ENCODE results near the gene HNRNPLL. TPM values are rescaled to one million over a fixed set of nuclear protein-coding genes. Genes with fewer than 3 reads are reported as not detected.

HNRNPLL gene
- total and polyA plus RNA-seq, 2 of the 8 experiments (the other 6 are each of a cell fraction or from before 2014, with no cell fraction given) = 18.6 to 69.3 TPM

DNA sequence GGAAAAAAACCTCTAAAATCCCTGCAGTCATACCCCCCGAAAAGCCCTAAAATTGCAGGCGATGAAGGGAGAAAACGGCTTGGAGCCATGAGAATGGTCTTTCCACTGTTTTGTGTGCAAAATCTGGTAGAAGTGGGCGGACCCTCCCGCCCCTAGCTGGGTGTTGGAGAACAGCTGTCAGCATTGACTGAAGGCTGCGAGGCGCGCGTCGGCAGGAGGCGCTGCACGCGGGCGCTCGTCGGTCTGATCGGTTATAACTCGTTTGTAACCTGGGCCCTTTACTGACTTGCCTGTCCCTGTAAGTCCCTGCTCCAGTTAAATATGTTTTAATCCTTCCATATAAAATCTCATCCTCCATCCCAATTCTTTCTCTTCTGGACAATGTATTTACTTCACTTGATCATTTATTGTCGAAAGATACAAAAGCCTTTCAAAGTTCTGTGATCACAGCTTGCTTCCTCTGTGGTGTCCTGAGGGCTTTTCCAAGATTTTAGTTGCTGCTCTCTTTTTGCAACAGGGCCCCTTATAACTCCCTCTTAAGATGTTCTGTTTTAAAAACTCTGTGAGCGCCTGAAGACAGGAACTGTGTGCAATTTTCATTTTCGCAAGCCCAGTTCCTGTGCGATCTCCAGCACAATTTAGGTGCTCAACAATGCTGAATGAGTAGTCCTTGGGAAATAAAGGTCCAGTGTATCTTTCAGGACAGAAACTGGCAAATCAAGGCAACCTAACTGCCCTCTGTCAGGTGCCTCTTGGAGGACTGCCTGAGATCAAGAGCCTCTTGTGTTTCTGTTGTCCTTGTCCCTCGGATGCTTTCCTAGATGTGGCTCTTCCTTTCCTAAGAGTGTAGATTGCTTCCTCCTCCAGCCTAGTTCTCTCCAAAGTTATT lies 918 bp upstream of the HNRNPLL start (continued):
- TF ChIP-seq, protein P1, sequence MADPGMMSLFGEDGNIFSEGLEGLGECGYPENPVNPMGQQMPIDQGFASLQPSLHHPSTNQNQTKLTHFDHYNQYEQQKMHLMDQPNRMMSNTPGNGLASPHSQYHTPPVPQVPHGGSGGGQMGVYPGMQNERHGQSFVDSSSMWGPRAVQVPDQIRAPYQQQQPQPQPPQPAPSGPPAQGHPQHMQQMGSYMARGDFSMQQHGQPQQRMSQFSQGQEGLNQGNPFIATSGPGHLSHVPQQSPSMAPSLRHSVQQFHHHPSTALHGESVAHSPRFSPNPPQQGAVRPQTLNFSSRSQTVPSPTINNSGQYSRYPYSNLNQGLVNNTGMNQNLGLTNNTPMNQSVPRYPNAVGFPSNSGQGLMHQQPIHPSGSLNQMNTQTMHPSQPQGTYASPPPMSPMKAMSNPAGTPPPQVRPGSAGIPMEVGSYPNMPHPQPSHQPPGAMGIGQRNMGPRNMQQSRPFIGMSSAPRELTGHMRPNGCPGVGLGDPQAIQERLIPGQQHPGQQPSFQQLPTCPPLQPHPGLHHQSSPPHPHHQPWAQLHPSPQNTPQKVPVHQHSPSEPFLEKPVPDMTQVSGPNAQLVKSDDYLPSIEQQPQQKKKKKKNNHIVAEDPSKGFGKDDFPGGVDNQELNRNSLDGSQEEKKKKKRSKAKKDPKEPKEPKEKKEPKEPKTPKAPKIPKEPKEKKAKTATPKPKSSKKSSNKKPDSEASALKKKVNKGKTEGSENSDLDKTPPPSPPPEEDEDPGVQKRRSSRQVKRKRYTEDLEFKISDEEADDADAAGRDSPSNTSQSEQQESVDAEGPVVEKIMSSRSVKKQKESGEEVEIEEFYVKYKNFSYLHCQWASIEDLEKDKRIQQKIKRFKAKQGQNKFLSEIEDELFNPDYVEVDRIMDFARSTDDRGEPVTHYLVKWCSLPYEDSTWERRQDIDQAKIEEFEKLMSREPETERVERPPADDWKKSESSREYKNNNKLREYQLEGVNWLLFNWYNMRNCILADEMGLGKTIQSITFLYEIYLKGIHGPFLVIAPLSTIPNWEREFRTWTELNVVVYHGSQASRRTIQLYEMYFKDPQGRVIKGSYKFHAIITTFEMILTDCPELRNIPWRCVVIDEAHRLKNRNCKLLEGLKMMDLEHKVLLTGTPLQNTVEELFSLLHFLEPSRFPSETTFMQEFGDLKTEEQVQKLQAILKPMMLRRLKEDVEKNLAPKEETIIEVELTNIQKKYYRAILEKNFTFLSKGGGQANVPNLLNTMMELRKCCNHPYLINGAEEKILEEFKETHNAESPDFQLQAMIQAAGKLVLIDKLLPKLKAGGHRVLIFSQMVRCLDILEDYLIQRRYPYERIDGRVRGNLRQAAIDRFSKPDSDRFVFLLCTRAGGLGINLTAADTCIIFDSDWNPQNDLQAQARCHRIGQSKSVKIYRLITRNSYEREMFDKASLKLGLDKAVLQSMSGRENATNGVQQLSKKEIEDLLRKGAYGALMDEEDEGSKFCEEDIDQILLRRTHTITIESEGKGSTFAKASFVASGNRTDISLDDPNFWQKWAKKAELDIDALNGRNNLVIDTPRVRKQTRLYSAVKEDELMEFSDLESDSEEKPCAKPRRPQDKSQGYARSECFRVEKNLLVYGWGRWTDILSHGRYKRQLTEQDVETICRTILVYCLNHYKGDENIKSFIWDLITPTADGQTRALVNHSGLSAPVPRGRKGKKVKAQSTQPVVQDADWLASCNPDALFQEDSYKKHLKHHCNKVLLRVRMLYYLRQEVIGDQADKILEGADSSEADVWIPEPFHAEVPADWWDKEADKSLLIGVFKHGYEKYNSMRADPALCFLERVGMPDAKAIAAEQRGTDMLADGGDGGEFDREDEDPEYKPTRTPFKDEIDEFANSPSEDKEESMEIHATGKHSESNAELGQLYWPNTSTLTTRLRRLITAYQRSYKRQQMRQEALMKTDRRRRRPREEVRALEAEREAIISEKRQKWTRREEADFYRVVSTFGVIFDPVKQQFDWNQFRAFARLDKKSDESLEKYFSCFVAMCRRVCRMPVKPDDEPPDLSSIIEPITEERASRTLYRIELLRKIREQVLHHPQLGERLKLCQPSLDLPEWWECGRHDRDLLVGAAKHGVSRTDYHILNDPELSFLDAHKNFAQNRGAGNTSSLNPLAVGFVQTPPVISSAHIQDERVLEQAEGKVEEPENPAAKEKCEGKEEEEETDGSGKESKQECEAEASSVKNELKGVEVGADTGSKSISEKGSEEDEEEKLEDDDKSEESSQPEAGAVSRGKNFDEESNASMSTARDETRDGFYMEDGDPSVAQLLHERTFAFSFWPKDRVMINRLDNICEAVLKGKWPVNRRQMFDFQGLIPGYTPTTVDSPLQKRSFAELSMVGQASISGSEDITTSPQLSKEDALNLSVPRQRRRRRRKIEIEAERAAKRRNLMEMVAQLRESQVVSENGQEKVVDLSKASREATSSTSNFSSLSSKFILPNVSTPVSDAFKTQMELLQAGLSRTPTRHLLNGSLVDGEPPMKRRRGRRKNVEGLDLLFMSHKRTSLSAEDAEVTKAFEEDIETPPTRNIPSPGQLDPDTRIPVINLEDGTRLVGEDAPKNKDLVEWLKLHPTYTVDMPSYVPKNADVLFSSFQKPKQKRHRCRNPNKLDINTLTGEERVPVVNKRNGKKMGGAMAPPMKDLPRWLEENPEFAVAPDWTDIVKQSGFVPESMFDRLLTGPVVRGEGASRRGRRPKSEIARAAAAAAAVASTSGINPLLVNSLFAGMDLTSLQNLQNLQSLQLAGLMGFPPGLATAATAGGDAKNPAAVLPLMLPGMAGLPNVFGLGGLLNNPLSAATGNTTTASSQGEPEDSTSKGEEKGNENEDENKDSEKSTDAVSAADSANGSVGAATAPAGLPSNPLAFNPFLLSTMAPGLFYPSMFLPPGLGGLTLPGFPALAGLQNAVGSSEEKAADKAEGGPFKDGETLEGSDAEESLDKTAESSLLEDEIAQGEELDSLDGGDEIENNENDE (IDR thresholded peaks at IDR 0.05; ENCODE audit: insufficient replicate concordance, low read length) = no peak
- TF ChIP-seq POU5F1 (IDR thresholded peaks at IDR 0.05; ENCODE audit: low read depth, low read length) (0 out of 2 replicates have a peak, but pooled peaks have one; percentile 22), RNF2 (IDR thresholded peaks at IDR 0.05; ENCODE audit: borderline replicate concordance, low read depth, low read length, missing control alignments, poor library complexity, severe bottlenecking) (no peak), ASH2L (IDR thresholded peaks at IDR 0.05; ENCODE audit: low read length) (no peak), HDAC2 (IDR thresholded peaks at IDR 0.05; ENCODE audit: borderline replicate concordance in 1 of 2, low read depth in 2 of 2, low read length in 2 of 2) (peak in 1 of 2 experiments; percentile 18; a peak in 2 of 4 replicates), SP2 (IDR thresholded peaks at IDR 0.05; ENCODE audit: low read length) (no peak), KDM5A (IDR thresholded peaks at IDR 0.05; ENCODE audit: low read length) (no peak), SIX5 (IDR thresholded peaks at IDR 0.05; ENCODE audit: low read depth, low read length) (no peak), POLR2A (IDR thresholded peaks at IDR 0.05; ENCODE audit: control extremely low read depth in 1 of 2, low read depth in 2 of 2, low read length in 2 of 2) (no peak)

Measured in H1 (cell line).